ENCODE measurements around the gene HDAC7. TPM values are rescaled to one million over a fixed set of nuclear protein-coding genes. Genes with fewer than 3 reads are reported as not detected.

Gene HDAC7
- total RNA-seq, 6 experiments from 2014 or later: 104 to 120 (median 108) TPM

GRCh38 chr12:47752552-47752951 is 67.2 kb downstream of the HDAC7 start:
- no peak for TF ChIP-seq CTCF (IDR thresholded peaks at IDR 0.05)
- no peaks in the 10 kb centered on the region for H3K36me3 Mint-ChIP-seq (ENCODE audit: low read depth)
- DNase-seq: peak; percentile 85
- no peak overlapping the region for H3K4me3 Mint-ChIP-seq
- peaks cover 40% of the 10 kb centered on the region for H3K4me1 Mint-ChIP-seq (ENCODE audit: low read depth)
- peak overlapping the region; percentile 82 for H3K27ac Mint-ChIP-seq
- peaks cover 2% of the 10 kb centered on the region for H3K27me3 Mint-ChIP-seq (ENCODE audit: insufficient read depth)
- no peaks in the 10 kb centered on the region for H3K9me3 Mint-ChIP-seq

DNA sequence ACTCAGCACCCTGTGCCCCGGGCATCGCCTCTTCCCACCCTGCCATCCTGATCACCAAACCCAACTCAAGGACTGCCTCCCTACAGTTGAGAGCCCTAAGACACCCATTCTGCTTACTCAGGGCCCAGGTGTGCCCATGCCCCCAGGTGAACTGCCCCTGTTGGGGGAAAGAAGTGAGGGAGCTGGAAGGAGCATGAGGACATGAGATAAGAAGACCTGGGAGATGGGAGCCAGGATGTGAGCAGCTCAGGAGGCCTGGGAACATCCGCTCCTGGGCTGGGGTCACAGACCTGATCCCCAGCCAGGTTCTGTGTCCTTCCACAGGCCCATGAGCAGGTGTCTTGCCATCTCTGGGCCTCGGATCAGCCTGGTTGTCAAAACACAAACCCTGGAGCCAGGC is 67.6 kb downstream of the HDAC7 start:
- DNase-seq: no peak
- H3K27me3 Mint-ChIP-seq (ENCODE audit: insufficient read depth): peaks cover 2% of the 10 kb centered on the region
- H3K27ac Mint-ChIP-seq: peak overlapping the region; percentile 82

GRCh38 chr12:47751561-47751960 is 68.1 kb downstream of the HDAC7 start:
- Mint-ChIP-seq H3K27me3 (ENCODE audit: insufficient read depth) (peaks cover 2% of the 10 kb centered on the region; the same call in 1 of the 2 replicates), H3K9me3 (no peaks in the 10 kb centered on the region), H3K36me3 (ENCODE audit: low read depth) (no peaks in the 10 kb centered on the region), H3K4me3 (no peak overlapping the region), H3K27ac (peak overlapping the region; percentile 82), H3K4me1 (ENCODE audit: low read depth) (peaks cover 35% of the 10 kb centered on the region)
- no peak for DNase-seq
- TF ChIP-seq CTCF (IDR thresholded peaks at IDR 0.05): no peak

More for the DNA sequence above, 67.6 kb downstream of the HDAC7 start:
- H3K4me1 Mint-ChIP-seq (ENCODE audit: low read depth): peaks cover 36% of the 10 kb centered on the region
- H3K4me3 Mint-ChIP-seq: no peak overlapping the region
- no peaks in the 10 kb centered on the region for H3K36me3 Mint-ChIP-seq (ENCODE audit: low read depth)
- TF ChIP-seq CTCF (IDR thresholded peaks at IDR 0.05): no peak
- H3K9me3 Mint-ChIP-seq: no peaks in the 10 kb centered on the region

- Mint-ChIP-seq H3K4me3 (no peak overlapping the region), H3K9me3 (no peaks in the 10 kb centered on the region), H3K27ac (no peak overlapping the region), H3K27me3 (ENCODE audit: insufficient read depth) (peaks cover 2% of the 10 kb centered on the region; the same call in 1 of the 2 replicates), H3K4me1 (ENCODE audit: low read depth) (peaks cover 35% of the 10 kb centered on the region), H3K36me3 (ENCODE audit: low read depth) (no peaks in the 10 kb centered on the region)
- no peak for TF ChIP-seq CTCF (IDR thresholded peaks at IDR 0.05)
- DNase-seq: no peak
These were observed 68.7 kb downstream of the HDAC7 start for GRCh38 chr12:47750916-47751470.

DNA sequence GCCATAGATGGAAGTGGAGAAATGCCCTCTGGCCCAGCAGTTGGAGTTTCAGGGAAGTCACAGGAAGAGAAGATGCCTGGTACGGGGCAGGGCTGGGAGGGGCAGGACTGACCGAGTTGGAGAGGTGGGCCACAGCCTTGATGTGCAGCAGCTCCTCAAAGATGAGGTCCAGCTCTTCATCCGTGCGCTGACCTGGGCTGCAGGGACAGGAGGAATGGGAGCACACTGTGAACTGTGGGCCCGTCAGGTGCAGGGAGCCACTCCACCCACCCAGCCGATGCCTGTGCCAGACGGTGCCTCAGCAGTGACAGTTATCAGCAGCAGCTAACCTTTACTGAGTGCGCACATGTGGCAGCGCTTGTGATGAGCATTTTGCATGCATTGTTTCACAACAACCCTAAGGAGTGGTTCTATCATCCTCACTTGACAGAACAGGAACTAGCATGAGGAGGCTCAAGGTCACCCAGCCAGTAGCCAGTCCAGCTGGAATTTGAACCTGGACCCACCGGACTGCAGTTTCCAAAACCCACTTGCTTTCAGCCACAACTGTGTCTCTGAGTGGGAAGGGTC is 69.4 kb downstream of the HDAC7 start:
- Mint-ChIP-seq H3K27me3 (ENCODE audit: insufficient read depth) (peaks cover 4% of the 10 kb centered on the region; the same call in 1 of the 2 replicates), H3K4me3 (no peak overlapping the region), H3K4me1 (ENCODE audit: low read depth) (peaks cover 35% of the 10 kb centered on the region), H3K9me3 (no peaks in the 10 kb centered on the region), H3K36me3 (ENCODE audit: low read depth) (no peaks in the 10 kb centered on the region), H3K27ac (no peak overlapping the region)
- no peak for TF ChIP-seq CTCF (IDR thresholded peaks at IDR 0.05)
- no peak for DNase-seq

Data from HFFc6 (cell line).